ENCODE results near the gene CPT1C.
A peak's percentile ranks its signal among the peaks of the same experiment; 100 is the strongest.

The CPT1C gene

GRCh38 chr19:49676784-49677230 lies 14.1 kb upstream of the CPT1C start:
- peak overlapping the region; percentile 94 to 96 for H3K4me3 ChIP-seq (ENCODE audit: low read length in 2 of 2)
- no peaks in the 10 kb centered on the region for H3K9me3 ChIP-seq (ENCODE audit: control insufficient read depth in 2 of 2, low read length in 2 of 2)
- H3K27ac ChIP-seq (ENCODE audit: low read length): peak overlapping the region; percentile 96
- peaks cover 40% of the 10 kb centered on the region for H3K4me1 ChIP-seq (ENCODE audit: control insufficient read depth, insufficient read depth, low read length)
- H3K27me3 ChIP-seq (ENCODE audit: control insufficient read depth in 1 of 2, insufficient read depth in 2 of 2, low read length in 2 of 2): no peaks in the 10 kb centered on the region
- H3K36me3 ChIP-seq (ENCODE audit: control insufficient read depth in 2 of 2, insufficient read depth in 2 of 2, low read length in 2 of 2): peaks cover 1 to 2% of the 10 kb centered on the region in 2 donors
- peak overlapping the region; percentile 93 to 98 for H3K9ac ChIP-seq (ENCODE audit: low read length in 2 of 2)

- H3K27ac ChIP-seq (ENCODE audit: low read length): peak within 1 kb of the TSS; percentile 96
- peaks cover 7 to 8% of the 10 kb centered on the region in 2 donors for H3K36me3 ChIP-seq (ENCODE audit: control insufficient read depth in 2 of 2, insufficient read depth in 2 of 2, low read length in 2 of 2)
- peak within 1 kb of the TSS; percentile 94 to 96 for H3K4me3 ChIP-seq (ENCODE audit: low read length in 2 of 2)
- H3K9ac ChIP-seq (ENCODE audit: low read length in 2 of 2): peak within 1 kb of the TSS; percentile 97 to 98
- H3K9me3 ChIP-seq (ENCODE audit: control insufficient read depth in 2 of 2, low read length in 2 of 2): no peaks in the 10 kb centered on the region
- H3K4me1 ChIP-seq (ENCODE audit: control insufficient read depth, insufficient read depth, low read length): peaks cover 34% of the 10 kb centered on the region
- H3K27me3 ChIP-seq (ENCODE audit: control insufficient read depth in 1 of 2, insufficient read depth in 2 of 2, low read length in 2 of 2): no peaks in the 10 kb centered on the region
Observed at GRCh38 chr19:49677231-49677900, 13.6 kb upstream of the CPT1C start, which contains the start of gene PRMT1. TSS of gene PRMT1 (plus strand) at chr19:49677271. CDS start at chr19:49677281, 10 bp downstream.

GRCh38 chr19:49677901-49678674 lies 12.8 kb upstream of the CPT1C start:
- Histone ChIP-seq H3K36me3 (ENCODE audit: control insufficient read depth in 2 of 2, insufficient read depth in 2 of 2, low read length in 2 of 2) (peaks cover 10 to 11% of the 10 kb centered on the region in 2 donors), H3K9ac (ENCODE audit: low read length in 2 of 2) (peak overlapping the region; percentile 47 to 98), H3K9me3 (ENCODE audit: control insufficient read depth in 2 of 2, low read length in 2 of 2) (no peaks in the 10 kb centered on the region), H3K27me3 (ENCODE audit: control insufficient read depth in 1 of 2, insufficient read depth in 2 of 2, low read length in 2 of 2) (no peaks in the 10 kb centered on the region), H3K4me3 (ENCODE audit: low read length in 2 of 2) (peak overlapping the region; percentile 94 to 96), H3K4me1 (ENCODE audit: control insufficient read depth, insufficient read depth, low read length) (peaks cover 33% of the 10 kb centered on the region), H3K27ac (ENCODE audit: low read length) (peak overlapping the region; percentile 96)

GRCh38 chr19:49678985-49679770 lies 11.7 kb upstream of the CPT1C start:
- no peak overlapping the region for H3K9ac ChIP-seq (ENCODE audit: low read length in 2 of 2)
- no peak overlapping the region for H3K27ac ChIP-seq (ENCODE audit: low read length)
- H3K36me3 ChIP-seq (ENCODE audit: control insufficient read depth in 2 of 2, insufficient read depth in 2 of 2, low read length in 2 of 2): peaks cover 17 to 20% of the 10 kb centered on the region in 2 donors
- peaks cover 33% of the 10 kb centered on the region for H3K4me1 ChIP-seq (ENCODE audit: control insufficient read depth, insufficient read depth, low read length)
- H3K4me3 ChIP-seq (ENCODE audit: low read length in 2 of 2): no peak overlapping the region
- no peaks in the 10 kb centered on the region for H3K27me3 ChIP-seq (ENCODE audit: control insufficient read depth in 1 of 2, insufficient read depth in 2 of 2, low read length in 2 of 2)
- H3K9me3 ChIP-seq (ENCODE audit: control insufficient read depth in 2 of 2, low read length in 2 of 2): no peaks in the 10 kb centered on the region

GRCh38 chr19:49679771-49680413 lies 11.0 kb upstream of the CPT1C start:
- H3K9me3 ChIP-seq (ENCODE audit: control insufficient read depth in 2 of 2, low read length in 2 of 2): no peaks in the 10 kb centered on the region
- H3K4me3 ChIP-seq (ENCODE audit: low read length in 2 of 2): peak overlapping the region; percentile 40
- H3K9ac ChIP-seq (ENCODE audit: low read length in 2 of 2): no peak overlapping the region
- H3K27ac ChIP-seq (ENCODE audit: low read length): peak overlapping the region; percentile 53
- H3K4me1 ChIP-seq (ENCODE audit: control insufficient read depth, insufficient read depth, low read length): peaks cover 33% of the 10 kb centered on the region
- H3K36me3 ChIP-seq (ENCODE audit: control insufficient read depth in 2 of 2, insufficient read depth in 2 of 2, low read length in 2 of 2): peaks cover 23 to 26% of the 10 kb centered on the region in 2 donors
- no peaks in the 10 kb centered on the region for H3K27me3 ChIP-seq (ENCODE audit: control insufficient read depth in 1 of 2, insufficient read depth in 2 of 2, low read length in 2 of 2)

- Histone ChIP-seq H3K27me3 (ENCODE audit: control insufficient read depth in 1 of 2, insufficient read depth in 2 of 2, low read length in 2 of 2) (no peaks in the 10 kb centered on the region), H3K36me3 (ENCODE audit: control insufficient read depth in 2 of 2, insufficient read depth in 2 of 2, low read length in 2 of 2) (peaks cover 30 to 33% of the 10 kb centered on the region in 2 donors), H3K9ac (ENCODE audit: low read length in 2 of 2) (peak overlapping the region in 1 of 2 donors; percentile 23), H3K4me3 (ENCODE audit: low read length in 2 of 2) (peak overlapping the region; percentile 40), H3K27ac (ENCODE audit: low read length) (peak overlapping the region; percentile 53), H3K9me3 (ENCODE audit: control insufficient read depth in 2 of 2, low read length in 2 of 2) (no peaks in the 10 kb centered on the region), H3K4me1 (ENCODE audit: control insufficient read depth, insufficient read depth, low read length) (peaks cover 33% of the 10 kb centered on the region)
Observed at GRCh38 chr19:49680421-49681351, 10.2 kb upstream of the CPT1C start.

- Histone ChIP-seq H3K36me3 (ENCODE audit: control insufficient read depth in 2 of 2, insufficient read depth in 2 of 2, low read length in 2 of 2) (peaks cover 35 to 41% of the 10 kb centered on the region in 2 donors), H3K4me1 (ENCODE audit: control insufficient read depth, insufficient read depth, low read length) (peaks cover 30% of the 10 kb centered on the region), H3K27me3 (ENCODE audit: control insufficient read depth in 1 of 2, insufficient read depth in 2 of 2, low read length in 2 of 2) (no peaks in the 10 kb centered on the region), H3K27ac (ENCODE audit: low read length) (no peak overlapping the region), H3K9ac (ENCODE audit: low read length in 2 of 2) (no peak overlapping the region), H3K9me3 (ENCODE audit: control insufficient read depth in 2 of 2, low read length in 2 of 2) (no peaks in the 10 kb centered on the region), H3K4me3 (ENCODE audit: low read length in 2 of 2) (no peak overlapping the region)
Observed at GRCh38 chr19:49681830-49682229, 9.1 kb upstream of the CPT1C start.

GRCh38 chr19:49682274-49682673 lies 8.6 kb upstream of the CPT1C start:
- H3K4me3 ChIP-seq (ENCODE audit: low read length in 2 of 2): no peak overlapping the region
- no peak overlapping the region for H3K27ac ChIP-seq (ENCODE audit: low read length)
- H3K4me1 ChIP-seq (ENCODE audit: control insufficient read depth, insufficient read depth, low read length): peaks cover 30% of the 10 kb centered on the region
- H3K27me3 ChIP-seq (ENCODE audit: control insufficient read depth in 1 of 2, insufficient read depth in 2 of 2, low read length in 2 of 2): no peaks in the 10 kb centered on the region
- no peak overlapping the region for H3K9ac ChIP-seq (ENCODE audit: low read length in 2 of 2)
- H3K9me3 ChIP-seq (ENCODE audit: control insufficient read depth in 2 of 2, low read length in 2 of 2): no peaks in the 10 kb centered on the region
- H3K36me3 ChIP-seq (ENCODE audit: control insufficient read depth in 2 of 2, insufficient read depth in 2 of 2, low read length in 2 of 2): peaks cover 39 to 41% of the 10 kb centered on the region in 2 donors

GRCh38 chr19:49683814-49684250 lies 7.1 kb upstream of the CPT1C start:
- Histone ChIP-seq H3K36me3 (ENCODE audit: control insufficient read depth in 2 of 2, insufficient read depth in 2 of 2, low read length in 2 of 2) (peaks cover 39 to 46% of the 10 kb centered on the region in 2 donors), H3K4me3 (ENCODE audit: low read length in 2 of 2) (no peak overlapping the region), H3K9ac (ENCODE audit: low read length in 2 of 2) (no peak overlapping the region), H3K27ac (ENCODE audit: low read length) (no peak overlapping the region), H3K9me3 (ENCODE audit: control insufficient read depth in 2 of 2, low read length in 2 of 2) (no peaks in the 10 kb centered on the region), H3K27me3 (ENCODE audit: control insufficient read depth in 1 of 2, insufficient read depth in 2 of 2, low read length in 2 of 2) (peaks cover 0 to 1% of the 10 kb centered on the region in 2 donors), H3K4me1 (ENCODE audit: control insufficient read depth, insufficient read depth, low read length) (peaks cover 20% of the 10 kb centered on the region)
